MM.1S (cell line): ENCODE results near the gene SUOX.

Source experiments
- CTCF ChIP-seq: fragments of 300-600 bp; sonication (generic); IDR thresholded peaks from 2 replicates; pipeline ENCODE4 v1.5.1; 2016; ENCODE audit warnings: antibody characterized with exemption, low read length, mixed read lengths
- EZH2 ChIP-seq: fragments of 300-600 bp; sonication (generic); optimal IDR thresholded peaks from 2 replicates; pipeline ENCODE3; 2017; ENCODE audit warnings: low read depth, mild to moderate bottlenecking, antibody characterized with exemption, low read length, mixed read lengths
- EZH2phosphoT487 ChIP-seq: fragments of 300-600 bp; sonication (generic); IDR thresholded peaks from 2 replicates; pipeline ENCODE4 v1.6.1; 2018; ENCODE audit warnings: antibody characterized with exemption, low read length

GRCh38 chr12:56029666-56030293, 32.7 kb downstream of the SUOX start:
- no peak for TF ChIP-seq EZH2
- peak; percentile 67 for TF ChIP-seq CTCF
- TF ChIP-seq EZH2phosphoT487, result no peak
